Calu3 (cell line): ENCODE results near the gene USP46. TPM values are rescaled to one million over a fixed set of nuclear protein-coding genes. Genes with fewer than 3 reads are reported as not detected.

Experiments used
- BruUV-seq: library from RNA; stranded (reverse); fragments of 400-500 nt; replicated peaks from 2 replicates; lab custom pipeline; 2021; lab: Mats Ljungman, UMichigan
- CTCF ChIA-PET: fragments of 300-600 bp; sonication (Branson Sonifier 250); formaldehyde crosslinking; loops from one replicate; lab custom pipeline; 2022; ENCODE audit warnings: antibody characterized with exemption; lab: Charles Lee
- DNase-seq: peaks from one replicate; pipeline ENCODE4 v3.0.0; 2022
- H3K27ac Mint-ChIP-seq: one replicate; pipeline ENCODE4 v1.8.0; 2022; ENCODE audit warnings: mixed read lengths; ENCODE audit not compliant: unreplicated experiment
- H3K27me3 Mint-ChIP-seq: one replicate; pipeline ENCODE4 v1.8.0; 2022; ENCODE audit warnings: mixed read lengths; ENCODE audit not compliant: unreplicated experiment
- H3K36me3 Mint-ChIP-seq: one replicate; pipeline ENCODE4 v1.8.0; 2022; ENCODE audit warnings: mild to moderate bottlenecking, moderate library complexity, mixed read lengths; ENCODE audit not compliant: insufficient read depth, unreplicated experiment
- H3K4me1 Mint-ChIP-seq: one replicate; pipeline ENCODE4 v1.8.0; 2022; ENCODE audit warnings: mild to moderate bottlenecking, low read depth, mixed read lengths; ENCODE audit not compliant: unreplicated experiment
- H3K4me3 Mint-ChIP-seq: one replicate; pipeline ENCODE4 v1.8.0; 2022; ENCODE audit warnings: mild to moderate bottlenecking, low read depth, moderate library complexity, mixed read lengths; ENCODE audit not compliant: unreplicated experiment
- H3K9me3 Mint-ChIP-seq: one replicate; pipeline ENCODE4 v1.8.0; 2022; ENCODE audit warnings: low read depth, mixed read lengths; ENCODE audit not compliant: unreplicated experiment
- intact Hi-C: fragments of 100-400 bp; cut with micrococcal nuclease; formaldehyde crosslinking; loops from one replicate; pipeline ENCODE4 v1.10.0; 2022; ENCODE audit not compliant: unreplicated experiment
- total RNA-seq: library from RNA; stranded (reverse); gene quantifications from 2 replicates; pipeline ENCODE4 v1.2.3, GENCODE V29; 2022
- TF ChIP-seq, protein P1 (sequence below): fragments of 200-600 bp; IDR thresholded peaks from one replicate; pipeline ENCODE4 v1.8.0; 2022; ENCODE audit warnings: antibody characterized with exemption; ENCODE audit not compliant: unreplicated experiment

The USP46 gene
- total RNA-seq, 1 experiment from 2014 or later, result 12.5 TPM

DNA sequence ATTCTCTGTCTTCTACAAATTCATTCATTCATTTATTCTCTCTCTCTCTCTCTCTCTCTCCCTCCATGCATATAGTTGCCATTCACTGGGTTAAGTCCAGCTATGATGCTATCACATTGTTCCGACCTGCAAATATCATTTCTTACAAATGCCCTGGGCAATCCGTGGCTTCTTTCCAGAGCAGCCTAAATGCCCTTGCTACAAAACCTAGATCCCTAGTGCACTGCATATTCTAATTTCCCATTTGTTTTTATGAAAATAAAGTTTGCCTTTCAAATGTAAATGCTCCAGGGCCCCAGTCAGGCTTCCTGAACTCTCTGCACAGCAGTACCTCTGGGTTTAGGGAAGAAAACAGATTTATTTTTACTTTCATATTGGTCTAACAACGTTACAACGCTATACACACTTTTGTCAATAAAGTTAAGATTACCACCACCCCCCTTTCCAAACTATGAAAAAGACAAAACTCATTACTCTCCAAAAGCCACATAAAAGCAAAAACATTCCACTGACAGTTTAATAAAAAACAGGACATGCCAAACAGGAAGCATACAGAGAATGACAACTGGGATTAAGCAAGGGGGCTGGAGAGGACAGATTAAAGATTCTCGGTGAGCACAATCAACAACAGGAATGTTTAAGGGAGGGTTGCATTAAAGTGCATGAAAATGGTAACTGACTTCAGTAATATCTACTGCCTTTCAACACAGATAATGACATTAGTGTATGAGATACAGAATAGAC lies 104.3 kb downstream of the USP46 start:
- H3K9me3 Mint-ChIP-seq, result no peaks in the 10 kb centered on the region
- no peaks in the 10 kb centered on the region for H3K4me1 Mint-ChIP-seq
- TF ChIP-seq, protein P1, sequence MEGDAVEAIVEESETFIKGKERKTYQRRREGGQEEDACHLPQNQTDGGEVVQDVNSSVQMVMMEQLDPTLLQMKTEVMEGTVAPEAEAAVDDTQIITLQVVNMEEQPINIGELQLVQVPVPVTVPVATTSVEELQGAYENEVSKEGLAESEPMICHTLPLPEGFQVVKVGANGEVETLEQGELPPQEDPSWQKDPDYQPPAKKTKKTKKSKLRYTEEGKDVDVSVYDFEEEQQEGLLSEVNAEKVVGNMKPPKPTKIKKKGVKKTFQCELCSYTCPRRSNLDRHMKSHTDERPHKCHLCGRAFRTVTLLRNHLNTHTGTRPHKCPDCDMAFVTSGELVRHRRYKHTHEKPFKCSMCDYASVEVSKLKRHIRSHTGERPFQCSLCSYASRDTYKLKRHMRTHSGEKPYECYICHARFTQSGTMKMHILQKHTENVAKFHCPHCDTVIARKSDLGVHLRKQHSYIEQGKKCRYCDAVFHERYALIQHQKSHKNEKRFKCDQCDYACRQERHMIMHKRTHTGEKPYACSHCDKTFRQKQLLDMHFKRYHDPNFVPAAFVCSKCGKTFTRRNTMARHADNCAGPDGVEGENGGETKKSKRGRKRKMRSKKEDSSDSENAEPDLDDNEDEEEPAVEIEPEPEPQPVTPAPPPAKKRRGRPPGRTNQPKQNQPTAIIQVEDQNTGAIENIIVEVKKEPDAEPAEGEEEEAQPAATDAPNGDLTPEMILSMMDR, result no peak
- no TSS peak for BruUV-seq
- no peak overlapping the region for H3K27ac Mint-ChIP-seq
- no peak for DNase-seq
- H3K4me3 Mint-ChIP-seq, result no peak overlapping the region
- peaks cover 15% of the 10 kb centered on the region for H3K27me3 Mint-ChIP-seq
- CTCF ChIA-PET, result no interaction called here
- intact Hi-C loops, result no loop called here
- H3K36me3 Mint-ChIP-seq, result no peaks in the 10 kb centered on the region

DNA sequence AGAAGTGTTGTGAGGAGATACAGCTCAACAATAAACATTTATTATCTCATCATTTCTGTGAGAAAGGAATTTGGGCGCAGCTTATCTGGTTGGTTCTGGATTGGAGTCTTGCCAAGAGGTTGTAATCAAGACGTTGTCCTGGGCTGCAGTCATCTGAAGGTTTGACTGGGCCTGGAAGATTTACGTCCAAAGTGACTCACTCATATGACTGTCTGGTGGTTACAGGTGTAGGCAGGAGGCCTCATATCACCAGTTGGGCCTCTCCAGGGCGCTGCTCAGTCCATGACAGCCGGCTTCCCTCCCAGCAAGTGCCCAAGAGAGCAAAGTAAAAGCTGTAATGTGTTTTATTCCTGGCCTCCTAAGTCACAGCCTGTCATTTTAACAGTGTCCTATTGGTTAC lies 106.3 kb downstream of the USP46 start:
- H3K9me3 Mint-ChIP-seq, result no peaks in the 10 kb centered on the region
- BruUV-seq, result no TSS peak
- no peaks in the 10 kb centered on the region for H3K4me1 Mint-ChIP-seq
- no peaks in the 10 kb centered on the region for H3K36me3 Mint-ChIP-seq
- TF ChIP-seq, protein P1, result no peak
- intact Hi-C loops, result no loop called here
- H3K4me3 Mint-ChIP-seq, result no peak overlapping the region
- no peak for DNase-seq
- H3K27ac Mint-ChIP-seq, result no peak overlapping the region
- CTCF ChIA-PET, result no interaction called here
- H3K27me3 Mint-ChIP-seq, result peaks cover 15% of the 10 kb centered on the region

DNA sequence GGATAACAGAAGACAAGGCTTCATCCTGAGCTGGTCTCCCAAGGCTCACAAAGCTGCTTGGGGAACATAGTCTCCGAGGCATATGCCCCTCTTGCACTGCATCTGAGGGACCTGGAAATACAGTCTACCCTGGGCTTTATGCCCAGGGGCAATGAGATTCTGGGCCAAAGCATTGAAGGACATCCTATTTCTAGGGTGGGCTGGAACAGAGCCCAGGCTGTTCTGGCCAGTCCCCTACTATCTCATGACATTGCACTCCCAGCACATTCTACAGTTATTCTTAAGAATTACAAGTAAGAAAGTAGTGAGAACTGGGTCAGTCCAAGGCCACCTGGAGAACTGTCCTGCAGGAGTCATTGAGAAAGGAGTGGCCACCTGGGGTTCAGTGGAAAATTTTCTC lies 107.6 kb downstream of the USP46 start:
- Mint-ChIP-seq H3K36me3 (no peaks in the 10 kb centered on the region), H3K4me1 (no peaks in the 10 kb centered on the region), H3K27ac (no peak overlapping the region), H3K9me3 (no peaks in the 10 kb centered on the region), H3K27me3 (peaks cover 15% of the 10 kb centered on the region), H3K4me3 (no peak overlapping the region)
- no TSS peak for BruUV-seq
- TF ChIP-seq, protein P1, result no peak
- CTCF ChIA-PET, result no interaction called here
- intact Hi-C loops, result no loop called here
- DNase-seq, result no peak

DNA sequence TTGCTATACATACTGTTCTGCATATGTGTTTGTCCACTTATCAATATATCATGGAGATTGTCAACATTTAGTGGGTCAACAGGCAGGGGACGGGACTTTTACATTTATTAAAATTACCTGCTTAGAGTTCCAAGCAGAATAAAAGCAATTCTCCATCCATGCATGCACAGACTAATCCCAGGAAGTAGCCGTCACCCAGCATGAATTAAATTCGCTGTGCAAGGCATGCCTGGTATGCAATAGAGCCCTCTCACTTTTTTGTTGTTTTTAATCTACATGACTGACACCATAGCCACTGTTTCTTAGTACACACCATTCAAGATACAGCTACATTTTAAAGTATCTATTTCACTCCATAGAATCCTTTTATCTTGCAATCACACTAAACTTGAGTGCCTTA lies 108.9 kb downstream of the USP46 start:
- H3K36me3 Mint-ChIP-seq, result no peaks in the 10 kb centered on the region
- DNase-seq, result no peak
- H3K27ac Mint-ChIP-seq, result no peak overlapping the region
- H3K27me3 Mint-ChIP-seq, result peaks cover 8% of the 10 kb centered on the region
- no peaks in the 10 kb centered on the region for H3K9me3 Mint-ChIP-seq
- CTCF ChIA-PET, result no interaction called here
- no TSS peak for BruUV-seq
- intact Hi-C loops, result no loop called here
- H3K4me3 Mint-ChIP-seq, result no peak overlapping the region
- H3K4me1 Mint-ChIP-seq, result no peaks in the 10 kb centered on the region
- TF ChIP-seq, protein P1, result no peak
